ENCODE measurements around the gene SSR3.
"Not testable (repeated sequence)": the region's sequence is repeated elsewhere in the genome, so short reads cannot be mapped to it uniquely, and the experiment has no call there.

The SSR3 gene

GRCh38 chr3:156575641-156576040 lies 20.7 kb upstream of the SSR3 start:
- no peak for DNase-seq

- not testable (repeated sequence) for DNase-seq
Measured at GRCh38 chr3:156569881-156570280, 15.0 kb upstream of the SSR3 start.

GRCh38 chr3:156569016-156569415 lies 14.1 kb upstream of the SSR3 start:
- DNase-seq, result not testable (repeated sequence)

- no peak for DNase-seq
Measured at GRCh38 chr3:156563900-156564682, 9.2 kb upstream of the SSR3 start.

- not testable (repeated sequence) for DNase-seq
Measured at GRCh38 chr3:156562486-156562885, 7.6 kb upstream of the SSR3 start.

GRCh38 chr3:156561533-156561932 lies 6.6 kb upstream of the SSR3 start:
- no peak for DNase-seq

GRCh38 chr3:156559321-156559720 lies 4.4 kb upstream of the SSR3 start:
- no peak for DNase-seq

- DNase-seq, result no peak
Measured at GRCh38 chr3:156558389-156558788, 3.5 kb upstream of the SSR3 start.

GRCh38 chr3:156554515-156554841 lies 439 bp downstream of the SSR3 start:
- no peak for DNase-seq

- peak in 1 of 2 donors; percentile 22 for DNase-seq
Measured at GRCh38 chr3:156553705-156554356, 1.1 kb downstream of the SSR3 start.

- DNase-seq, result no peak
Measured at GRCh38 chr3:156552973-156553372, 1.9 kb downstream of the SSR3 start.

- DNase-seq, result no peak
Measured at GRCh38 chr3:156551746-156552145, 3.2 kb downstream of the SSR3 start.

- DNase-seq, result no peak
Measured at GRCh38 chr3:156551261-156551660, 3.7 kb downstream of the SSR3 start.

- DNase-seq, result no peak
Measured at GRCh38 chr3:156548902-156549301, 6.0 kb downstream of the SSR3 start.

- no peak for DNase-seq
Measured at GRCh38 chr3:156548041-156548687, 6.8 kb downstream of the SSR3 start.

- no peak for DNase-seq
Measured at GRCh38 chr3:156547637-156548036, 7.3 kb downstream of the SSR3 start.

GRCh38 chr3:156543043-156543555 lies 11.8 kb downstream of the SSR3 start:
- DNase-seq, result no peak

GRCh38 chr3:156542101-156543042 lies 12.5 kb downstream of the SSR3 start:
- DNase-seq, result no peak

GRCh38 chr3:156539802-156540201 lies 15.1 kb downstream of the SSR3 start:
- no peak for DNase-seq

GRCh38 chr3:156539051-156539450 lies 15.9 kb downstream of the SSR3 start:
- DNase-seq, result no peak

- no peak for DNase-seq
Measured at GRCh38 chr3:156536524-156537316, 18.2 kb downstream of the SSR3 start.

- no peak for DNase-seq
Measured at GRCh38 chr3:156535798-156536197, 19.1 kb downstream of the SSR3 start.

Data from stimulated activated CD4-positive, alpha-beta T cell treated with anti-CD3 and anti-CD28 coated beads, Interleukin-2, amount 100 ng/mL, for 24 hours (primary cell).